Mammary epithelial cell (primary cell): ENCODE results near the gene KIAA0319L.

Source experiments
- CTCF ChIP-seq, 2 donors: IDR thresholded peaks in 1 of 2; conservative IDR thresholded peaks in 1 of 2; 2 replicates each; pipeline ENCODE4 v1.5.1; 2011 to 2012; ENCODE audit warnings: inconsistent platforms in 2 of 2, low read length in 2 of 2, mild to moderate bottlenecking in 2 of 2, control low read depth in 1 of 2, low read depth in 1 of 2; ENCODE audit not compliant: insufficient read depth in 1 of 2; ENCODE audit errors: extremely low read depth in 1 of 2
- EZH2 ChIP-seq: IDR thresholded peaks from 2 replicates; pipeline ENCODE4 v1.6.1; 2012; ENCODE audit warnings: low read length, inconsistent platforms, borderline replicate concordance

DNA sequence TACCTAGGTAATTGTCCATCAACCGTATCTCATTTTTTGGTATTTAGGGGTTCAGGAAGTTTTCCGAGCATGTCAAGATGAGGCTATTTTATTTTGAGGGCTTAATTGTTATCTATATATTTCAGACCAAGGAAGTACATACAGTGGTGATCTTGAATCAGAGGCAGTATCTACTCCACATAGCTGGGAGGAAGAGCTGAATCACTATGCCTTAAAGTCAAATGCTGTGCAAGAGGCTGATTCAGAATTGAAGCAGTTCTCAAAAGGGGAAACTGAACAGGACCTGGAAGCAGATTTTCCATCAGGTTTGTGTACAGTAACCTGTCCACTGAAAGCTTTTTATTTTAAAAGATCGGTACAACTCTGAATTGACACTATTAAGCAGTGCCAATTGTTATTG is 158.5 kb downstream of the KIAA0319L start:
- TF ChIP-seq CTCF (conservative IDR thresholded peaks at IDR 0.05 in 1 of 2, IDR thresholded peaks at IDR 0.05 in 1 of 2; ENCODE audit: extremely low read depth in 1 of 2, insufficient read depth in 1 of 2, low read depth in 1 of 2, low read length in 2 of 2) (no peak), EZH2 (no peak)
